ENCODE results near the gene SLC8A2.

SLC8A2 gene

GRCh38 chr19:47380559-47380958 is 91.1 kb downstream of the SLC8A2 start:
- WGBS, result 96% methylated on average over 6 of the region's 6 CpGs

GRCh38 chr19:47379381-47379938 is 92.2 kb downstream of the SLC8A2 start:
- Histone ChIP-seq H3K9ac (ENCODE audit: low read length) (no peak overlapping the region), H3K27me3 (ENCODE audit: control insufficient read depth in 1 of 2, insufficient read depth in 1 of 2, low read length in 2 of 2) (no peaks in the 10 kb centered on the region), H3K4me3 (ENCODE audit: insufficient read depth in 1 of 2, low read depth in 1 of 2, low read length in 2 of 2) (no peak overlapping the region), H2AK5ac (ENCODE audit: low read length, severe bottlenecking) (no peak overlapping the region), H3K27ac (ENCODE audit: low read length, poor library complexity, severe bottlenecking) (no peak overlapping the region), H3K9me3 (ENCODE audit: control insufficient read depth, low read length) (no peaks in the 10 kb centered on the region), H2BK120ac (ENCODE audit: low read depth, low read length) (no peak overlapping the region), H2BK5ac (ENCODE audit: low read depth, low read length, poor library complexity, severe bottlenecking) (no peak overlapping the region), H4K91ac (ENCODE audit: low read length) (no peak overlapping the region), H3K18ac (ENCODE audit: low read depth in 1 of 2, low read length in 2 of 2) (no peak overlapping the region), H3K14ac (ENCODE audit: low read length in 2 of 2) (no peak overlapping the region), H3K23ac (ENCODE audit: low read length in 2 of 2) (no peak overlapping the region), H2BK12ac (ENCODE audit: low read length in 2 of 2) (no peak overlapping the region), H2BK15ac (ENCODE audit: low read depth, poor library complexity, severe bottlenecking) (no peak overlapping the region), H3K4ac (ENCODE audit: low read depth in 1 of 2, low read length in 2 of 2) (no peak overlapping the region), H4K8ac (ENCODE audit: low read length) (no peak overlapping the region), H3K79me1 (replicated peaks; ENCODE audit: low read length, poor library complexity, severe bottlenecking) (peaks cover 16% of the 10 kb centered on the region), H3K36me3 (ENCODE audit: control insufficient read depth in 1 of 2, insufficient read depth in 2 of 2, low read depth in 1 of 2, low read length in 2 of 2) (peaks cover 75 to 79% of the 10 kb centered on the region in 2 experiments), H2AFZ (ENCODE audit: low read depth, low read length) (no peak overlapping the region), H3K4me1 (ENCODE audit: control insufficient read depth, insufficient read depth, low read depth, low read length) (peaks cover 13% of the 10 kb centered on the region), H3K4me2 (ENCODE audit: low read length, poor library complexity, severe bottlenecking) (no peak overlapping the region)
- WGBS, result 98% methylated on average over 23 of the region's 23 CpGs
- no peak for DNase-seq

More at GRCh38 chr19:47380559-47380958, 91.1 kb downstream of the SLC8A2 start:
- Histone ChIP-seq H2BK5ac (ENCODE audit: low read depth, low read length, poor library complexity, severe bottlenecking) (no peak overlapping the region), H3K18ac (ENCODE audit: low read depth in 1 of 2, low read length in 2 of 2) (no peak overlapping the region), H3K36me3 (ENCODE audit: control insufficient read depth in 1 of 2, insufficient read depth in 2 of 2, low read depth in 1 of 2, low read length in 2 of 2) (peaks cover 64 to 68% of the 10 kb centered on the region in 2 experiments), H2AK5ac (ENCODE audit: low read length, severe bottlenecking) (no peak overlapping the region), H3K79me1 (replicated peaks; ENCODE audit: low read length, poor library complexity, severe bottlenecking) (peaks cover 8% of the 10 kb centered on the region), H3K4me3 (ENCODE audit: insufficient read depth in 1 of 2, low read depth in 1 of 2, low read length in 2 of 2) (no peak overlapping the region), H2BK120ac (ENCODE audit: low read depth, low read length) (no peak overlapping the region), H4K91ac (ENCODE audit: low read length) (no peak overlapping the region), H2BK12ac (ENCODE audit: low read length in 2 of 2) (no peak overlapping the region), H3K27ac (ENCODE audit: low read length, poor library complexity, severe bottlenecking) (no peak overlapping the region), H3K23ac (ENCODE audit: low read length in 2 of 2) (no peak overlapping the region), H3K9me3 (ENCODE audit: control insufficient read depth, low read length) (no peaks in the 10 kb centered on the region), H3K4me1 (ENCODE audit: control insufficient read depth, insufficient read depth, low read depth, low read length) (peaks cover 8% of the 10 kb centered on the region), H3K4ac (ENCODE audit: low read depth in 1 of 2, low read length in 2 of 2) (no peak overlapping the region), H2AFZ (ENCODE audit: low read depth, low read length) (no peak overlapping the region), H3K27me3 (ENCODE audit: control insufficient read depth in 1 of 2, insufficient read depth in 1 of 2, low read length in 2 of 2) (no peaks in the 10 kb centered on the region), H3K4me2 (ENCODE audit: low read length, poor library complexity, severe bottlenecking) (no peak overlapping the region), H2BK15ac (ENCODE audit: low read depth, poor library complexity, severe bottlenecking) (no peak overlapping the region), H4K8ac (ENCODE audit: low read length) (no peak overlapping the region), H3K14ac (ENCODE audit: low read length in 2 of 2) (no peak overlapping the region), H3K9ac (ENCODE audit: low read length) (no peak overlapping the region)
- no peak for DNase-seq

GRCh38 chr19:47378246-47378645 is 93.4 kb downstream of the SLC8A2 start:
- H2AFZ ChIP-seq (ENCODE audit: low read depth, low read length), result no peak overlapping the region
- no peak overlapping the region for H3K4me3 ChIP-seq (ENCODE audit: insufficient read depth in 1 of 2, low read depth in 1 of 2, low read length in 2 of 2)
- H2BK120ac ChIP-seq (ENCODE audit: low read depth, low read length), result no peak overlapping the region
- H3K23ac ChIP-seq (ENCODE audit: low read length in 2 of 2), result no peak overlapping the region
- no peak overlapping the region for H2AK5ac ChIP-seq (ENCODE audit: low read length, severe bottlenecking)
- WGBS, result 98% methylated on average over 11 of the region's 11 CpGs
- no peaks in the 10 kb centered on the region for H3K9me3 ChIP-seq (ENCODE audit: control insufficient read depth, low read length)
- no peak overlapping the region for H2BK12ac ChIP-seq (ENCODE audit: low read length in 2 of 2)
- no peak overlapping the region for H3K9ac ChIP-seq (ENCODE audit: low read length)
- no peak overlapping the region for H3K27ac ChIP-seq (ENCODE audit: low read length, poor library complexity, severe bottlenecking)
- no peaks in the 10 kb centered on the region for H3K27me3 ChIP-seq (ENCODE audit: control insufficient read depth in 1 of 2, insufficient read depth in 1 of 2, low read length in 2 of 2)
- no peak overlapping the region for H4K8ac ChIP-seq (ENCODE audit: low read length)
- H3K18ac ChIP-seq (ENCODE audit: low read depth in 1 of 2, low read length in 2 of 2), result no peak overlapping the region
- no peak overlapping the region for H4K91ac ChIP-seq (ENCODE audit: low read length)
- H2BK15ac ChIP-seq (ENCODE audit: low read depth, poor library complexity, severe bottlenecking), result no peak overlapping the region
- H3K4me2 ChIP-seq (ENCODE audit: low read length, poor library complexity, severe bottlenecking), result no peak overlapping the region
- H3K79me1 ChIP-seq (replicated peaks; ENCODE audit: low read length, poor library complexity, severe bottlenecking), result peaks cover 21% of the 10 kb centered on the region
- no peak overlapping the region for H3K4ac ChIP-seq (ENCODE audit: low read depth in 1 of 2, low read length in 2 of 2)
- H3K14ac ChIP-seq (ENCODE audit: low read length in 2 of 2), result no peak overlapping the region
- peaks cover 86 to 89% of the 10 kb centered on the region in 2 experiments for H3K36me3 ChIP-seq (ENCODE audit: control insufficient read depth in 1 of 2, insufficient read depth in 2 of 2, low read depth in 1 of 2, low read length in 2 of 2)
- H3K4me1 ChIP-seq (ENCODE audit: control insufficient read depth, insufficient read depth, low read depth, low read length), result peaks cover 13% of the 10 kb centered on the region
- DNase-seq, result no peak
- H2BK5ac ChIP-seq (ENCODE audit: low read depth, low read length, poor library complexity, severe bottlenecking), result no peak overlapping the region
